Ramos (cell line): ENCODE results near the gene CRELD2.

Source experiments
- in situ Hi-C: fragments of 300-500 bp; cut with MboI; formaldehyde crosslinking; loops from one replicate; pipeline ENCODE4 v1.14.3; 2022; ENCODE audit warnings: low sequenced_read_pairs; ENCODE audit not compliant: unreplicated experiment

The CRELD2 gene

GRCh38 chr22:49964136-49965090 is 46.0 kb downstream of the CRELD2 start:
- in situ Hi-C loops: no loop called here

- in situ Hi-C loops: no loop called here
These were observed 46.9 kb downstream of the CRELD2 start for GRCh38 chr22:49965091-49966040.

- in situ Hi-C loops: no loop called here
These were observed 47.8 kb downstream of the CRELD2 start for GRCh38 chr22:49966041-49966773.

- in situ Hi-C loops: no loop called here
These were observed 48.6 kb downstream of the CRELD2 start for GRCh38 chr22:49966774-49967705.

- in situ Hi-C loops: no loop called here
These were observed 49.3 kb downstream of the CRELD2 start for GRCh38 chr22:49967706-49968208.

- in situ Hi-C loops: no loop called here
These were observed 49.9 kb downstream of the CRELD2 start for GRCh38 chr22:49968313-49968830.

- in situ Hi-C loops: no loop called here
These were observed 50.6 kb downstream of the CRELD2 start for GRCh38 chr22:49968831-49969661.

GRCh38 chr22:49969751-49970527 is 51.5 kb downstream of the CRELD2 start:
- in situ Hi-C loops: no loop called here

- in situ Hi-C loops: no loop called here
These were observed 52.2 kb downstream of the CRELD2 start for GRCh38 chr22:49970528-49971231.

- in situ Hi-C loops: no loop called here
These were observed 53.1 kb downstream of the CRELD2 start for GRCh38 chr22:49971232-49972162.

- in situ Hi-C loops: no loop called here
These were observed 54.0 kb downstream of the CRELD2 start for GRCh38 chr22:49972163-49973017.

- in situ Hi-C loops: no loop called here
These were observed 54.9 kb downstream of the CRELD2 start for GRCh38 chr22:49973018-49973961.

- in situ Hi-C loops: no loop called here
These were observed 57.3 kb downstream of the CRELD2 start for GRCh38 chr22:49975543-49976389.
